ENCODE measurements around the gene ATP5PO.
"Not testable (repeated sequence)": the region's sequence is repeated elsewhere in the genome, so short reads cannot be mapped to it uniquely, and the experiment has no call there.

The ATP5PO gene

DNA sequence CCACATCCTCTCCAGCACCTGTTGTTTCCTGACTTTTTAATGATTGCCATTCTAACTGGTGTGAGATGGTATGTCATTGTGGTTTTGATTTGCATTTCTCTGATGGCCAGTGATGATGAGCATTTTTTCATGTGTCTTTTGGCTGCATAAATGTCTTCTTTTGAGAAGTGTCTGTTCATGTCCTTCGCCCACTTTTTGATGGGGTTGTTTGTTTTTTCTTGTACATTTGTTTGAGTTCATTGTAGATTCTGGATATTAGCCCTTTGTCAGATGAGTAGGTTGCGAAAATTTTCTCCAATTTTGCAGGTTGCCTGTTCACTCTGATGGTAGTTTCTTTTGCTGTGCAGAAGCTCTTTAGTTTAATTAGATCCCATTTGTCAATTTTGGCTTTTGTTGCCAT is 10.6 kb upstream of the ATP5PO start:
- H3K9ac ChIP-seq (ENCODE audit: low read length in 5 of 5); H3K9me3 ChIP-seq (ENCODE audit: control insufficient read depth in 5 of 5, low read length in 5 of 5); H3K27me3 ChIP-seq (ENCODE audit: control insufficient read depth in 5 of 5, insufficient read depth in 4 of 5, low read length in 5 of 5); H3K4me1 ChIP-seq (ENCODE audit: control insufficient read depth in 5 of 5, insufficient read depth in 5 of 5, low read length in 5 of 5); H3K36me3 ChIP-seq (ENCODE audit: control insufficient read depth in 5 of 5, insufficient read depth in 5 of 5, low read length in 5 of 5); H3K27ac ChIP-seq (ENCODE audit: low read depth, low read length); H3K4me3 ChIP-seq (ENCODE audit: low read depth in 1 of 5, low read length in 5 of 5): not testable (repeated sequence)

- Histone ChIP-seq H3K4me1 (ENCODE audit: control insufficient read depth in 5 of 5, insufficient read depth in 5 of 5, low read length in 5 of 5) (peaks cover 0 to 10% (median 5%) of the 10 kb centered on the region in 5 donors), H3K36me3 (ENCODE audit: control insufficient read depth in 5 of 5, insufficient read depth in 5 of 5, low read length in 5 of 5) (no peaks in the 10 kb centered on the region), H3K9ac (ENCODE audit: low read length in 5 of 5) (no peak overlapping the region), H3K27ac (ENCODE audit: low read depth, low read length) (no peak overlapping the region), H3K9me3 (ENCODE audit: control insufficient read depth in 5 of 5, low read length in 5 of 5) (no peaks in the 10 kb centered on the region), H3K4me3 (ENCODE audit: low read depth in 1 of 5, low read length in 5 of 5) (no peak overlapping the region), H3K27me3 (ENCODE audit: control insufficient read depth in 5 of 5, insufficient read depth in 4 of 5, low read length in 5 of 5) (no peaks in the 10 kb centered on the region)
Measured at GRCh38 chr21:33924766-33925100, 9.1 kb upstream of the ATP5PO start.

DNA sequence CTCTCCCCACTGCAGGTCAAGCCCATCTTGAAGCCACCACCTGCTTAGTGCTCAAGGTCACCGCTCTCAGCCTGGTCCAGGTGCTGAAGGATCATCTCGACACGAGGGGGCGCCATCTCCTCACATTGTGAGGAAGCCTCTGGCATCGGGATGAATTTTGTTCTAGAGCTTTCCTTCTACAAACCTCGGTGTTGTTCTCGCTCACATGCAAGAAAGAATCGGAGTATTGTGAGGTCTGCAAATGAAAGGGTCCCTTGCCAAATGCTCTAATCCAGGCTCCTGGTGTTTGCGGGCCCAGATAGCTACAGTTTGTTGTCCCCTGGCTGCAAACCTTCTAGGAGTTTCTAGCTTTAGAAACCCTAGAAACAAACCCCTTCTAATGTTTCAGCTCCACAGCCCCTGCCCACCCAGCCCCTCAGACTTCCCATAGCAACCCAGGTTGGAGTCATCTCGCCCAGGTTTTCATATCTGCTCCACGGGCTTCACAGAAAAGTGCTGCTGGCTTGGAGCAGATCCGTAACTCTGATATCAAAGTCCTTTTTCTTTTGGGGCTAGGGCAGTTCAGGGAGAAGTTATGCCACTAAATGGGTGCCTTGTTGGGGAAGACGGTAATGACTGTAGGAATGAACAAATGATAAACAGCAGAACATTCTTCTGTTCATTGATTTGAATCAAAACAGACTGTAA is 8.6 kb upstream of the ATP5PO start:
- no peaks in the 10 kb centered on the region for H3K27me3 ChIP-seq (ENCODE audit: control insufficient read depth in 5 of 5, insufficient read depth in 4 of 5, low read length in 5 of 5)
- no peaks in the 10 kb centered on the region for H3K9me3 ChIP-seq (ENCODE audit: control insufficient read depth in 5 of 5, low read length in 5 of 5)
- peaks cover 0 to 10% (median 5%) of the 10 kb centered on the region in 5 donors for H3K4me1 ChIP-seq (ENCODE audit: control insufficient read depth in 5 of 5, insufficient read depth in 5 of 5, low read length in 5 of 5)
- no peak overlapping the region for H3K27ac ChIP-seq (ENCODE audit: low read depth, low read length)
- peak overlapping the region in 1 of 5 donors; percentile 10 for H3K4me3 ChIP-seq (ENCODE audit: low read depth in 1 of 5, low read length in 5 of 5)
- no peaks in the 10 kb centered on the region for H3K36me3 ChIP-seq (ENCODE audit: control insufficient read depth in 5 of 5, insufficient read depth in 5 of 5, low read length in 5 of 5)
- H3K9ac ChIP-seq (ENCODE audit: low read length in 5 of 5) = no peak overlapping the region

DNA sequence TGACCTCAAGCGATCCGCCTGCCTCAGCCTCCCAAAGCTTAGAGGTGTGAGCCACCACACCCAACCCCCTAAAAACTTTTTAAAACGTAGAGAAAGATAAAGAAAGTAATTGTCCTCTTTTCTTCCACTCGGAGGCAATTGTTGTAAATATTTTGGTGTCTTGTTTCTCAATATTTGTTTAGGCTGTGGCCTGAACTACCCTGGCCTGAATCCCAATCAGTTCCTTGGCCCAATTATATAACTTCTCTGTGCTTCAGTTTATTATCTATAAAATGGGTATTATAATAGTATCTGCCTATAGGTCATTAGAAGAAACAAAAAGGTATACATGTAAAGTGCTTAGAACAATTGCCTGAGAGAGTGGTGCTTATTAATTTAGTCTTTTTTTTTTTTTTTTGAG is 1.8 kb upstream of the ATP5PO start:
- no peak overlapping the region for H3K9ac ChIP-seq (ENCODE audit: low read length in 5 of 5)
- H3K9me3 ChIP-seq (ENCODE audit: control insufficient read depth in 5 of 5, low read length in 5 of 5) = no peaks in the 10 kb centered on the region
- H3K27ac ChIP-seq (ENCODE audit: low read depth, low read length) = no peak overlapping the region
- H3K27me3 ChIP-seq (ENCODE audit: control insufficient read depth in 5 of 5, insufficient read depth in 4 of 5, low read length in 5 of 5) = no peaks in the 10 kb centered on the region
- H3K4me3 ChIP-seq (ENCODE audit: low read depth in 1 of 5, low read length in 5 of 5) = no peak overlapping the region
- H3K36me3 ChIP-seq (ENCODE audit: control insufficient read depth in 5 of 5, insufficient read depth in 5 of 5, low read length in 5 of 5) = peaks cover 0 to 9% (median 6%) of the 10 kb centered on the region in 5 donors
- H3K4me1 ChIP-seq (ENCODE audit: control insufficient read depth in 5 of 5, insufficient read depth in 5 of 5, low read length in 5 of 5) = peaks cover 5 to 21% (median 20%) of the 10 kb centered on the region in 5 donors

DNA sequence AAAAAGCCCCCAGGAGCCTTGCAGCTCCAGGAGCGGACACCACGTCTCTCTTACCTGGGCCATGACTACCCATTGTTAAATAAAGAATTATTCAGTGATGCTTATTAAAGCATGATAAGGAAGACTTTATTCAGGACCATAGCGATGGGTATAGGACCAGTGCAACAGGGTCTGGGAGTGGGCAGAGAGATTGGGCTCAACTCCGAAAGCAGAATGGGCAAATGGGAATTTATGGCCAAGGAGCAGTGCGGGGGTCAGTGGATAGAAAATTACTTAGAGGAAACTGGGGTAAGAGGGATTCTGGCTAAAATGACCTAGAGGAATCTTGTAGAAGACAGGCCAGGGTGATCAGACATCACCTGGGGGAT is 580 bp upstream of the ATP5PO start:
- Histone ChIP-seq H3K4me1 (ENCODE audit: control insufficient read depth in 5 of 5, insufficient read depth in 5 of 5, low read length in 5 of 5) (peaks cover 5 to 21% (median 20%) of the 10 kb centered on the region in 5 donors), H3K27me3 (ENCODE audit: control insufficient read depth in 5 of 5, insufficient read depth in 4 of 5, low read length in 5 of 5) (no peaks in the 10 kb centered on the region), H3K9ac (ENCODE audit: low read length in 5 of 5) (peak overlapping the region in 4 of 5 donors; percentile 39 to 98 (median 96)), H3K9me3 (ENCODE audit: control insufficient read depth in 5 of 5, low read length in 5 of 5) (no peaks in the 10 kb centered on the region), H3K36me3 (ENCODE audit: control insufficient read depth in 5 of 5, insufficient read depth in 5 of 5, low read length in 5 of 5) (peaks cover 3 to 17% (median 14%) of the 10 kb centered on the region in 5 donors), H3K4me3 (ENCODE audit: low read depth in 1 of 5, low read length in 5 of 5) (peak overlapping the region; percentile 93 to 100 (median 98)), H3K27ac (ENCODE audit: low read depth, low read length) (peak overlapping the region; percentile 80)

DNA sequence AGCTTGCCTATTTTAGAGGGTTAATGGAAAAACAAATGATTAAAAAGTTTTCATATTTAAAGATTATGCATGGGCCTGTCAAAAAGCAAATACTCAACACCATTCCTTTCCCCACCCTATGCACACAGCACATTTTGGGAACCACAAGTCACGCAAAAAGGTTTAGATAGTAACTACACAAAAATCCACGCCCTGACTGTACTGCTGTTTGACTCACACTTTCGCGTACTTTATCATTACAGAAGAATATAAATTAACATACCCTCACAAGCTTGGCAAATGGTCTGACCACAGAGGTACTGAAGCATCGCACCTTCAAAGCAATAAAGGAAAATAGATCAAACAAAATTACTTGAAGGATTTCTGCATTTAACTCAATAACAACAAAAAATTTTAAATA is 1.4 kb downstream of the ATP5PO start:
- peaks cover 5 to 21% (median 20%) of the 10 kb centered on the region in 5 donors for H3K4me1 ChIP-seq (ENCODE audit: control insufficient read depth in 5 of 5, insufficient read depth in 5 of 5, low read length in 5 of 5)
- H3K27ac ChIP-seq (ENCODE audit: low read depth, low read length) = no peak overlapping the region
- H3K4me3 ChIP-seq (ENCODE audit: low read depth in 1 of 5, low read length in 5 of 5) = peak overlapping the region in 2 of 5 donors; percentile 93 to 98
- peaks cover 19 to 35% (median 34%) of the 10 kb centered on the region in 5 donors for H3K36me3 ChIP-seq (ENCODE audit: control insufficient read depth in 5 of 5, insufficient read depth in 5 of 5, low read length in 5 of 5)
- H3K9ac ChIP-seq (ENCODE audit: low read length in 5 of 5) = no peak overlapping the region
- no peaks in the 10 kb centered on the region for H3K9me3 ChIP-seq (ENCODE audit: control insufficient read depth in 5 of 5, low read length in 5 of 5)
- no peaks in the 10 kb centered on the region for H3K27me3 ChIP-seq (ENCODE audit: control insufficient read depth in 5 of 5, insufficient read depth in 4 of 5, low read length in 5 of 5)

GRCh38 chr21:33909756-33910155 is 5.8 kb downstream of the ATP5PO start:
- Histone ChIP-seq H3K9me3 (ENCODE audit: control insufficient read depth in 5 of 5, low read length in 5 of 5) (no peaks in the 10 kb centered on the region), H3K27ac (ENCODE audit: low read depth, low read length) (no peak overlapping the region), H3K36me3 (ENCODE audit: control insufficient read depth in 5 of 5, insufficient read depth in 5 of 5, low read length in 5 of 5) (peaks cover 37 to 79% (median 75%) of the 10 kb centered on the region in 5 donors), H3K4me3 (ENCODE audit: low read depth in 1 of 5, low read length in 5 of 5) (no peak overlapping the region), H3K9ac (ENCODE audit: low read length in 5 of 5) (no peak overlapping the region), H3K4me1 (ENCODE audit: control insufficient read depth in 5 of 5, insufficient read depth in 5 of 5, low read length in 5 of 5) (peaks cover 3 to 12% (median 7%) of the 10 kb centered on the region in 5 donors), H3K27me3 (ENCODE audit: control insufficient read depth in 5 of 5, insufficient read depth in 4 of 5, low read length in 5 of 5) (no peaks in the 10 kb centered on the region)

GRCh38 chr21:33908760-33909159 is 6.8 kb downstream of the ATP5PO start:
- Histone ChIP-seq H3K9ac (ENCODE audit: low read length in 5 of 5) (no peak overlapping the region), H3K36me3 (ENCODE audit: control insufficient read depth in 5 of 5, insufficient read depth in 5 of 5, low read length in 5 of 5) (peaks cover 37 to 89% (median 83%) of the 10 kb centered on the region in 5 donors), H3K27ac (ENCODE audit: low read depth, low read length) (no peak overlapping the region), H3K4me1 (ENCODE audit: control insufficient read depth in 5 of 5, insufficient read depth in 5 of 5, low read length in 5 of 5) (peaks cover 0 to 2% (median 0%) of the 10 kb centered on the region in 5 donors), H3K4me3 (ENCODE audit: low read depth in 1 of 5, low read length in 5 of 5) (no peak overlapping the region), H3K27me3 (ENCODE audit: control insufficient read depth in 5 of 5, insufficient read depth in 4 of 5, low read length in 5 of 5) (no peaks in the 10 kb centered on the region), H3K9me3 (ENCODE audit: control insufficient read depth in 5 of 5, low read length in 5 of 5) (no peaks in the 10 kb centered on the region)

DNA sequence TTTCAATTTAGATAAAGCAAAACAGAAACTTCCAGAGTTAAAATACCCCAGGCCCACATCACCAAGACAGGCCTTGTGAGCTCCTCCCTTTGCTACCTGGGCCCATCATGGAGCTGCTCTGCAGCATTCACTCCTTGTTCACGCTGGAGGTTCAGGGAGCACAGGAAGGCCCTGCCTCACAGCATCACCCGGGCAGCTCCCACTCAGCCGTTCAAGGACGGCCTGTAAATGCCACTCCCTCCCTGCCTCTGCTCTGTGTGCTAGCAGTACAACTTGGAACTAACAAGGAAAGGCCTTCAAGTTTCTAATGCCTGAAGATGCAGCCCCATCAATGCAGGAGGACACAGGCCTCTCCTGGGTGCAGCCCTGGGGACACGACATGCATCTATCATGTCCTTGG is 11.6 kb downstream of the ATP5PO start:
- Histone ChIP-seq H3K9me3 (ENCODE audit: control insufficient read depth in 5 of 5, low read length in 5 of 5) (no peaks in the 10 kb centered on the region), H3K4me3 (ENCODE audit: low read depth in 1 of 5, low read length in 5 of 5) (no peak overlapping the region), H3K9ac (ENCODE audit: low read length in 5 of 5) (no peak overlapping the region), H3K36me3 (ENCODE audit: control insufficient read depth in 5 of 5, insufficient read depth in 5 of 5, low read length in 5 of 5) (peaks cover 12 to 69% (median 61%) of the 10 kb centered on the region in 5 donors), H3K27me3 (ENCODE audit: control insufficient read depth in 5 of 5, insufficient read depth in 4 of 5, low read length in 5 of 5) (no peaks in the 10 kb centered on the region), H3K27ac (ENCODE audit: low read depth, low read length) (no peak overlapping the region), H3K4me1 (ENCODE audit: control insufficient read depth in 5 of 5, insufficient read depth in 5 of 5, low read length in 5 of 5) (peaks cover 0 to 4% (median 0%) of the 10 kb centered on the region in 5 donors)

DNA sequence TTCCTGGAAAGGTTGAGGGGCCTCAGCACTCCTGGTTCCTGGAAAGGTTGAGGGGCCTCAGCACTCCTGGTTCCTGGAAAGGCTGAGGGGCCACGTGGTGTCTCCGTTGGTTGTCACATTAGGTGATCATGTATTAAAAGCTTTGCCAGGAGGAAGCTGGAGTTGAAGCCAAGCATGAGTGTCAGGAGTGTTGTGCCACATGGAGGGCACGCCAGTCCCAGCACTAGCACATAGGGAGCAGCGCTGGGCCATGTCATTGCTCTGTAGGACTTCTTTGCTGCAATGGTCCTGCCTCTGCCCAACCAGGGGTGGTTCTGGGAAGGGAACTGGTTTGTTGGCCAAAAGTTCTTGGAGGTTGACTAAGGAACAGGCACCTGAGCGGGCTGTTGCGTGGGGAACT is 13.3 kb downstream of the ATP5PO start:
- H3K4me1 ChIP-seq (ENCODE audit: control insufficient read depth in 5 of 5, insufficient read depth in 5 of 5, low read length in 5 of 5) = peaks cover 0 to 4% (median 0%) of the 10 kb centered on the region in 5 donors
- no peaks in the 10 kb centered on the region for H3K27me3 ChIP-seq (ENCODE audit: control insufficient read depth in 5 of 5, insufficient read depth in 4 of 5, low read length in 5 of 5)
- no peak overlapping the region for H3K9ac ChIP-seq (ENCODE audit: low read length in 5 of 5)
- peaks cover 11 to 52% (median 44%) of the 10 kb centered on the region in 5 donors for H3K36me3 ChIP-seq (ENCODE audit: control insufficient read depth in 5 of 5, insufficient read depth in 5 of 5, low read length in 5 of 5)
- no peaks in the 10 kb centered on the region for H3K9me3 ChIP-seq (ENCODE audit: control insufficient read depth in 5 of 5, low read length in 5 of 5)
- H3K4me3 ChIP-seq (ENCODE audit: low read depth in 1 of 5, low read length in 5 of 5) = no peak overlapping the region
- peak overlapping the region; percentile 14 for H3K27ac ChIP-seq (ENCODE audit: low read depth, low read length)

Measured in subcutaneous abdominal adipose tissue (tissue), 5 donors.